Smooth muscle cell of the pulmonary artery (primary cell): ENCODE data around the gene IGFL4. TPM values are rescaled to one million over a fixed set of nuclear protein-coding genes. Genes with fewer than 3 reads are reported as not detected.

Source experiments
- total RNA-seq: library from RNA; depleted of rRNA; stranded (reverse); fragments of >200 nt; gene quantifications from 2 replicates; pipeline ENCODE4 v1.2.3, GENCODE V29; 2014

The IGFL4 gene
- total RNA-seq, result 0.13 TPM in 1 of 2 replicates, not detected in the other

GRCh38 chr19:46040952-46041500 lies at the start of gene IGFL4:
TSS of gene IGFL4 (minus strand) at chr19:46041002. CDS start at chr19:46040962, 40 bp downstream.

GRCh38 chr19:46022431-46023310 lies 18.1 kb downstream of the IGFL4 start, which contains the start of gene PGLYRP1:
TSS of gene PGLYRP1 (minus strand) at chr19:46023053. CDS start at chr19:46023021, 32 bp downstream.

GRCh38 chr19:45994998-45995714 lies 45.6 kb downstream of the IGFL4 start, which contains the start of gene CCDC61:
TSS of gene CCDC61 (plus strand) at chr19:45995467. CDS start at chr19:46003019, 7,552 bp downstream.

Other genes with a start within 250 kb of the IGFL4 start
- gene DMWD, start 248.2 kb downstream of the IGFL4 start, total RNA-seq, result 38.6 and 55.9 TPM in 2 replicates
- gene RSPH6A, start 225.7 kb downstream of the IGFL4 start, total RNA-seq, result 0.07 TPM in 2 replicates
- gene SYMPK, start 177.9 kb downstream of the IGFL4 start, total RNA-seq, result 45.5 and 57.3 TPM in 2 replicates
- gene FOXA3, start 176.7 kb downstream of the IGFL4 start, total RNA-seq, result not detected in 2 replicates
- 24.0 and 30.8 TPM in 2 replicates for gene IRF2BP1, start 154.9 kb downstream of the IGFL4 start, total RNA-seq
- 2.2 and 3.5 TPM in 2 replicates for gene MYPOP, start 138.4 kb downstream of the IGFL4 start, total RNA-seq
- not detected in 2 replicates for gene NANOS2, start 126.2 kb downstream of the IGFL4 start, total RNA-seq
- 0.20 and 1.1 TPM in 2 replicates for gene NOVA2, start 67.1 kb downstream of the IGFL4 start, total RNA-seq
- gene CCDC61, start 45.5 kb downstream of the IGFL4 start, total RNA-seq, result 4.5 and 5.9 TPM in 2 replicates
- not detected in 2 replicates for gene PGLYRP1, start 17.9 kb downstream of the IGFL4 start, total RNA-seq
- not detected in 2 replicates for gene IGFL3, start 83.7 kb upstream of the IGFL4 start, total RNA-seq
- gene IGFL2, start 107.2 kb upstream of the IGFL4 start, total RNA-seq, result 0.13 TPM in 1 of 2 replicates, not detected in the other
- gene IGFL1, start 188.7 kb upstream of the IGFL4 start, total RNA-seq, result not detected in 2 replicates